GM15510 (cell line): ENCODE measurements around the gene TRPM3.

Experiments
- POLR2A ChIP-seq: IDR thresholded peaks from 3 replicates; pipeline ENCODE4 v1.6.1; 2011; ENCODE audit warnings: borderline replicate concordance; ENCODE audit not compliant: insufficient read length; ENCODE audit errors: extremely low read depth

TRPM3 gene

DNA sequence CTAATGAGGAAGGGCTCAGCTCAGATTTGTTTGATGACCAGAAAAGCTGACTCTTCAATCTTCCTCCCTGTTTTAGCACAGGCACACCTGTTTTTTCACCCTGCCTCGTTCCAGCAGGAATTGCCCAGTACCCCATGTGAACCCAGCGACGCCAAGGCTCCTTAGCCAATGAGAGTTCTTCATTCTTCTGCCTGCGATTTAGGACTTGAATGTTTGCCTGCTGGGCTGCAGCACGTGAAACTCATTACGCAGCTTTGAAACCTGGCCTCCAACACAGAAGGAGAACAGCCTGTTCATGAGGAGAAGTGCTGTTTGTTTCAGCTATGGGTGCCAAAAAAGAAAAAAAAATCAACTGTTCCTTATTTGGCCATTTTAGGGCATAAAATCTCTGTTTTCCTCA is 315.5 kb downstream of the TRPM3 start:
- no peak for TF ChIP-seq POLR2A

DNA sequence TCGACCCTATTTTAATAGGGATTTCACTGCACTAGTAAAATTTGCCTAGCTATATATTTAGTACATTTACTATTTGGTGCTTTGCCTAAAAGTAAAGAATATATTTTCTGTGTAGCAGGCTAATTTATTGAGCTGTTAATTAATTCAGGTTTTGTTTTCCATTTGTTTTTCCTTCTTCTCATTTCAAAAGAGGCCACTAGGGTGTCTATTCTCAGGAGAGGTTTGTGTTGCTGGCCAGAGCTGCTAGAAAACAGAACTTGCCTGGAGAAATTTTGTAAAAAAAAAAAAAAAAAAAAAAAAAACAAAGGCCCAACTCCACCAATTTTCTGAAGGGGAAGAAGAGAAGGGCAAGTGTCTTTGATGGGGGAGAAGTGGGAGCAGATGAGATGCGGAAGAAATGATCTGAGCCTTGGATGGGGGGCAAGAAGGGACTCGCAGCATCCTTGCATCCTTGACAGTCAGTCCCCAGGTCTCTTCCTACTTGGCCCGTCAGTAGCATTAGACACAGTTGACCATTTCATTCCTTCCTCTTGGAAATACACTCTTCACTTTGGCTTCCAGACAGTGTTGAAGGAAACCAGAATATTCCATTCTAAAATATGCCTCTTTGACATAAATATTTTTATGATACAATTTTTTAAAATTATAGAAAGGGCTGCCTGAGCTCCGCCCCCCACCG is 318.5 kb downstream of the TRPM3 start:
- no peak for TF ChIP-seq POLR2A

DNA sequence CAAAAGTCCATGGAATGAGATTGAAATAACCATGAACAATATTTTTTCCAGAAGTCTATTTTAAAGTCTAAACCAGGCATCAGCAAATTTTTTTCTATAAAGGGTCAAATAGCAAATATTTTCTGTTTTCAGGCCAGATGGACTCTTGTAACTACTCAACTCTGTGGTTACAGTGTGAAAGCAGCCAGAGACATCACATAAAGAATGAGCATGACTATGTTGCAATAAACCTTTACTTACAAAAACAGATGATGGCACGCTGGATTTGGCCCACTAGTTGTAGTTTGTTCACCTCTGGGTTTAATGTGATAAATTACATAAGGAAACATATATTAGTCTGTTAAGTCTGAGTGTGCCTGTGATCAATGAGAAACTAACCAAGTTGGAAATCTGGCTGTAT is 319.2 kb downstream of the TRPM3 start:
- no peak for TF ChIP-seq POLR2A

DNA sequence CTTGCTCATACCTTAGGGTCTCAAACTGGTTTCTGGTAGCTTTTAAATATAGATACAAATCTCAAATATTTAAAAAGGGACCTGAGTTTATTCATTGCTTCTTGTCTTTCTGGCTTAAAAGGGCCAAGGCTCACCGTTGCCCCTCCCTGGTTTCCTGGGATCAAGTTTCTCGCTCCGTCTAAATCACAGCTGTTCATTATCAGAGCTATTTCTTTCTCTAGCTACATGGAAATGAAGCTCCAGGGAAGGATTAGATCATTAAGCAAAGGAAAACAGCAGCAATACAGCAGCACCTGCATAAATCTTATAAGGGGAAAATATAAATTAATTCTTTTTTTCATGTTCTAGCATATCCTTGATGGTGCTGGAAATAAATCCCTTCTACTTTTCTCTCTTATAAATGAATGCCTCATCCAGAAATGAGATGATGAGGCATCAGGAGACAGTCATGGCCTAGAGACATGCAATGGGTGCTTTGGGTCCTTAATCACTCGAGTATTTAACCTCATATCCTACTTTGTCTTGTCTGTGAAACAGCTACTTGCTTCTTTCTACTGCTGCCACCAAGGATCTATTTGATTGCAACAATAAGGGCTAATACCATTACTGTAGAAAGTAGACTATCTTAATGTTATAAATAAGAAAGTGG is 320.1 kb downstream of the TRPM3 start:
- no peak for TF ChIP-seq POLR2A

DNA sequence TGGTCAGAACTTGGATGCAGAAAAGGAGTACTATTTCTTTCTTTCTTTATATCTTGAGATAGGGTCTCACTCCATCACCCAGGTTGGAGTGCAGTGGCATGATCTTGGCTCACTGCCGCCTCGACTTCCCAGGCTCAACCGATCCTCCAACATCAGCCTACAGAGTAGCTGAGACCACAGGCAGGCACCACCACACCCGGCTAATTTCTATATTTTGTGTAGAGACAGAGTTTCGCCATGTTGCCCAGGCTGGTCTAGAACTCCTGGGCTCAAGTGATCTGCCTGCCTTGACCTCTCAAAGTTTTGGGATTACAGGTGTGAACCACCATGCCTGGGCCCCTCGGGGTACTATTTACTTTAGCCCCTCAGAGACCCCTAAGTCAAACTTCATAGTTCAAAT is 323.4 kb downstream of the TRPM3 start:
- TF ChIP-seq POLR2A: no peak

DNA sequence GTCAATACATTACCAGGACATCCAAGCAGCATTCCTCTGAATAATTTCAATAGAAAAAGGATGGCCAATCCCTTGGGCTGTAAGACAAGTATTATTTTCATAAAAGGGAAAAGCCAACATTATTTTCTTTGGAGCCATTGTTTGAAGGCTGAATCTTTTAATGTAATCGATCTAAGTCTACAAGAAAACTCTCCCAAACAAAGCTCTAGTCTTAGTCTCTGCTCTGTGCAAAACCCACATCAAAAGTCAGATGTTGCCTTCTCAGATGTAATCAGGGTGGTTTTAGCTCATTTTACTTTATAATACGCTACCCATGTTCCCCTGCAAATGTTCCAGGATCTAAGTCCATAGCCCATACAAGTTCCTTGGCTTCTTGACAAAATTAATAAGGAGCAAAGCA is 325.6 kb downstream of the TRPM3 start:
- no peak for TF ChIP-seq POLR2A

DNA sequence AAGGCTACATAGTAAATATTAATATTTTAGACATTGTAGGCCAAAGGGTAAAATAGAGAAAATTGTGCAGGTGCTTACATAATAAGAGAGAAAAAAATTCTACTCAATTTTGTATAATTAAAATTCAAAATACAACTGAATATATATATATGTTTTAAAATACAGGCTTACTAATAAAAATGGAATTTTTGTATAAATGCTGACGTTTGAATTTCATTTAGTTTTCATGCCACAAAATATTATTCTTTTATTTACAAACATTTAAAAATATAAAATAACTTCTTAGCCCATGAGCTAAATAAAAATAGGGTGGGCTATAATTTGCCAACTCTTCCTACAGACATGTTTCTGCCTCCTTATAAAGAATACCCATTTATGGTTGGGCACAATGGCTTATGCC is 328.6 kb downstream of the TRPM3 start:
- TF ChIP-seq POLR2A: no peak

DNA sequence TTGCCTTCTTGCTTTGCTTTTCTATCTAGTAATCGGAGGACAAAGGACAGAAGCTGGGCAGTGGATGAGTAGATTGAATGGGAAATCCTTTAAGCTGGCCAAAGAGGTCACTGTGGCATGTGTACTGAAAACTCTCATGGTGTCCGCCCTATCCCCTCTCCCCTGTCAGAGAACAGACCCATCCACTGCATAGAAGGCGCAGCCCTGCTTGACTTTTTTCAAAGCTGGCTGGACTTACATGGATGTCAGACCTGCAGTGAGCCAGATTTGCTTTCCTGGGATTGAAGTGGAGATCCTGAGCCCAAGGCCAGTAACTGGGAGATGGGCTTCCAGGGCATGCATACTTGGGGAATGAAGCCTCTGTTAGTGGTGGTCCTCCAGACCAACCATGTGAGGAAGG is 329.5 kb downstream of the TRPM3 start:
- TF ChIP-seq POLR2A: no peak

DNA sequence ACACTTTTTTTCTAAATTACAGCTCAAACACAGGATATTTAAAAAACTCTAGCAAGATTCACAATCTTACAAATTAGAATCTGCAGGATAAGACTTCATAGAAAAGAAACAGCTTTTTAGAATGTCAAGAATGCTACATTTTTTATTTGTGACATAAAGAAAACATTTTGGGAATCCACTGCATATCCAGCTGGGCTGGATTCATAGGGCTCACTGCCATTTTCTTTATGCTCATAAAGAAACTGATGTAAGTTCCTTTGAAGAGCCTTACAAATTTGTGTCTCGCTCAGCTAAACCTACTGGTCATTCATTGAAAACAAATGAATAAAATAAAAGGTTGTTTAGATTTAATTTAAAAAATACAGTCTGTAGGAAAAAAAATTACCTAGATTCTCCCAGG is 332.3 kb downstream of the TRPM3 start:
- TF ChIP-seq POLR2A: no peak

DNA sequence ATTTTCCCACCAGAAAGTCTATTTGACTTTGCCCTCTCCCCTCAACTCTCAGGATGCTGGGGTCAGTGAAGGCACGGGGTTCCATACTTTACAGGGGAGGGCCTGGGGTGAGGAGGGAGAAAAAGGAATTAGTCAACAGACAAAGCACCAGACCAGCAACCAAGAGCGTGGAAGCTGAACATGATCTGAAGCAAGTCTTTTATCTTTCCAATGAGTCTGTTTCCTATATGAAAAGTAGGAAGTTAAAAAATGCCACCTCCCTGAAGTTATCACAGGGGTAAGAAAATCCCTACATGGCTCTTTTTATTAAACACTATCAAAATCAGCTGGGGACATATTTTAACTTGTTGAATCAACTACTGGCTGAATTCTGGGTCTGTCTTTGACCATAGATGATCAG is 337.0 kb downstream of the TRPM3 start:
- no peak for TF ChIP-seq POLR2A

DNA sequence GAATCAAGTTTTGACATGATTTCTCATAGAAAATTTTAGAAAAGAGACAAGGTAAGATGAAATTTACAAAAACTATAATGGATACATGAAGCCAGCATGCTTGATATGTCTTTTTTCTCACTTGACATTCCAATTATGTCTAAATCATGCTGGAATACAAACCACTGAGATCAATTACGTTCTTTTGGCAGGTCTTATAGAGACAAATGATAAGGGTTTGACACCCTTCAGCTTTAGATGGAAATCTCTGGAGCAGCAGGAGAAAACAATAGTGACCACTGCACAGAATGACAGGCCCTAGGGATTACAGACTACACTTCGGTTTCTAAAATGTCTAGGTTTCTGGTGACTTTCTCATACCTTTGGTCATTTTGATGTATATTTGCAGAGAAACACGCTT is 342.9 kb downstream of the TRPM3 start:
- TF ChIP-seq POLR2A: no peak

DNA sequence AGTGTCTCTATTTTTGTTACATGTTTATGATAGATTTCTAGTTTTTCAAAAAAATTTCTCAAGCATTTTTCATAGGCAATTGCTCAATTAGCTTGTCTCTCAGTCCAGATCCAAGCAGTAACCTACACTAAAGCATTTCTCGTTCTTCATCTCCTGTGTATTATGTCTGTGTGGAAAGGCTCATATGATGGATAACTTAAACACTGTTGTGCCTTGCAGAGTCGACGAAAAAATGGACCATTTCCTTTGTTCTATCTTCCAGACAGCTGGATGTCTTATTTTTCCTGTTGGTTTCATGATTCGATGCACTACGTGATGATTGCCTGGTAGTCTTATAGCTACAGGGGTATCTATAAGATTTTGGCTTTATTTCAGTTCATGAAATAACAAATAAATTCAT is 347.8 kb downstream of the TRPM3 start:
- TF ChIP-seq POLR2A: no peak

DNA sequence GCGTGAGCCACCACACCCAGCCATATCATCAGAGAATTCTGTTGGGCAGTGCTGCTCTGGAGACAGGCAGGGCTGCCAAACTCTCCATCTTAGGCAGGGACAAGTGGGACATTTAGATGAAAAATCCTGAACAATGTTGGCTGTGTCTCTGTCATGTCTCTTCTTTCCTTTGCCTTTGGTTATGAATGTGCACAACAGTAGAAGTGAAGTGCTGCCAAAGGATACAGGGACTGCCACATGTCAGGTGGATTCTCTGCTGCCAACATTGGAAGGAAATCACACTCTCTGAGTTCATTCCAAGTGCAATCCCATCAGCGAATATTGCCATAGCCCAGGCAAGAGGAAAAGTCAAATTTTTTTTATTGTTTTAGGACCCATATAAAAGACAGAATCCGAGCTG is 348.8 kb downstream of the TRPM3 start:
- TF ChIP-seq POLR2A: no peak

DNA sequence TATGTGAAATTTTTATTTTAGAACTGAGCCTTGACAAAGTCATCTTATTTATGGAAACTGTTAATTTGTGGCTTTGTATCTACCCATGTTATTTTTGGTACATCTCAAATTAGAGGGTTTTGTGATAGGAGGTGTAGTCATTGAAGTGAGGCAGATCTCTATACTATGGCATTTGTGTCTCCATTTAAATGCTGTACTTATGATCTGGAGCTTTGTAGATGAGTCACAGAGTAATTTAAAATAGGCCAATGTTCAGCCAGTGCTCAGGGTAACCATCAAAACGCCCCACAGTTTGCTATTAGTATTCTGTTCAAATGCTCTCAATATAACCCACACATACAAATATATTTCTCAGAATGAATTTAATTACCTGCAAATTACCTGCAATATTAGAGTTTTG is 355.5 kb downstream of the TRPM3 start:
- no peak for TF ChIP-seq POLR2A

DNA sequence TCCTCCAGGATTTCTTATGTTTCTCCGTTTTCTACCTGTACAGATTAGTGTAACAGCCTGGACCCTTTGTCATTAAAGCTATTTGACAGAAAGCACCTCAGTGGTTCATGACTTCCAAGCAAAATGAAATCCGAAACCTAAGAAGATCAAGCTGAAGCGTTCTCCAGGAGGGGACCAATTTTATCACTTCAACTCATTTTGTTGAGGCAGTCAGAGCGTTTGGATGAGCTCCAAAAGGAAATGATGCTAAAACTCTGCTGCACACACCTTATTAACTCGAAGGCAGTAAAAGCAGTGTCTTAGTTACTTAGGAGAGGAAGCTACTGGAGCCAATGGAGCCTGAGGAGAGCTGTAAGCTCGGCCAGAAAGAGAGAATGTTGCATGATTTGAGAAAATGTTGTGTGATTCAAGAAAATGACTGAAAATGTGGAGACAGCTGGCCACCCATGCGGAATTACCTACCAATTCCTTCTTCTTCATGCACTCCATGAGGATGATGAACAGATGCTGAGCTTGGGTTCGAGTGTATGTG is 360.2 kb downstream of the TRPM3 start:
- no peak for TF ChIP-seq POLR2A

DNA sequence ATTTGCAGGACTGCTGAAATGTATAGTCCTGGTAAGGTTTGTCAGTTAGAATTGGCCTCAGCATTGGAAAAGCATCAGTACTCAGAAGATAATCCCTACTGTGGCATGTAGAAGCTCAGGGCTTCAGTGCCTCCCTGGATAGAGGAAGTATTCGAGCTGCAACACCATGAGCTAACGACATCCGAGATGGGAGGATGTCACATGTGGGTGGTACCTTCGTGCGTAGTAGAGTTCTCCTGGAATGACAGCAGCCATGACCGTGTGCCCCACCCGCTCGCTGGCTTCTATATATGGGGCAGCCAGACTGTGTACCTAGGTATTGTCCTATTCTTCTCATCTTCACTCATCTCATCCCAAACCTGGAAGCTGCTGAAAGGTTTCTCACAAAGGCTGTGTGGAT is 361.2 kb downstream of the TRPM3 start:
- TF ChIP-seq POLR2A: no peak
